ENCODE measurements around the gene HEATR3.
A peak's percentile ranks its signal among the peaks of the same experiment; 100 is the strongest.

Gene HEATR3

DNA sequence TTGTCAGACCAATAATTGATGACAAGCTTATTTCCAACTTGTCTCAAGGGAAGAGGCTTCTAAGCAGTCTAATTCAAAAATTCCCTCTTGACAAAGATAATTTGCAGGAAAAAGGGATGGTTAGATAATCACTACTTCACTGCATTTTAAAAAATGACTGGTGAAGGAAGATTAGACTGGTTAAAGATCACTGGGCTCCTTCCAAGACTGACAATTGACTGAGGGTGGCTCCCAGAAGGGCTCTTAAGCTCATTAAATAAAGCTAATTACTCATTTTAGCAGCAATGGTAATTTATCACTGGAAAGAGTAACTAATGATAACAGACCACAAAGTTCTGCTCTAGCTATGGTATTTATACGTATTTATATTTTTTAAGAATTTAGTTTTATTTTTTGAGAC is 4.4 kb upstream of the HEATR3 start:
- Histone ChIP-seq H3K23ac (ENCODE audit: low read length in 2 of 2) (no peak overlapping the region), H2BK120ac (ENCODE audit: low read depth, low read length) (no peak overlapping the region), H3K4me1 (ENCODE audit: control insufficient read depth, insufficient read depth, low read depth, low read length) (peaks cover 2% of the 10 kb centered on the region), H2BK15ac (ENCODE audit: low read depth, poor library complexity, severe bottlenecking) (no peak overlapping the region), H4K91ac (ENCODE audit: low read length) (no peak overlapping the region), H3K36me3 (ENCODE audit: control insufficient read depth in 1 of 2, insufficient read depth in 2 of 2, low read depth in 1 of 2, low read length in 2 of 2) (no peaks in the 10 kb centered on the region), H3K79me1 (replicated peaks; ENCODE audit: low read length, poor library complexity, severe bottlenecking) (no peaks in the 10 kb centered on the region), H3K27me3 (ENCODE audit: control insufficient read depth in 1 of 2, insufficient read depth in 1 of 2, low read length in 2 of 2) (peaks cover 0 to 3% of the 10 kb centered on the region in 2 experiments), H2BK5ac (ENCODE audit: low read depth, low read length, poor library complexity, severe bottlenecking) (no peak overlapping the region), H2BK12ac (ENCODE audit: low read length in 2 of 2) (no peak overlapping the region), H3K4me2 (ENCODE audit: low read length, poor library complexity, severe bottlenecking) (no peak overlapping the region), H2AFZ (ENCODE audit: low read depth, low read length) (no peak overlapping the region), H2AK5ac (ENCODE audit: low read length, severe bottlenecking) (no peak overlapping the region), H3K4ac (ENCODE audit: low read depth in 1 of 2, low read length in 2 of 2) (no peak overlapping the region), H3K4me3 (ENCODE audit: insufficient read depth in 1 of 2, low read depth in 1 of 2, low read length in 2 of 2) (no peak overlapping the region), H3K14ac (ENCODE audit: low read length in 2 of 2) (no peak overlapping the region), H4K8ac (ENCODE audit: low read length) (no peak overlapping the region), H3K9me3 (ENCODE audit: control insufficient read depth, low read length) (no peaks in the 10 kb centered on the region), H3K18ac (ENCODE audit: low read depth in 1 of 2, low read length in 2 of 2) (no peak overlapping the region), H3K9ac (ENCODE audit: low read length) (no peak overlapping the region), H3K27ac (ENCODE audit: low read length, poor library complexity, severe bottlenecking) (no peak overlapping the region)
- no peak for DNase-seq
- WGBS, result no CpG with 5 or more reads among the region's 1 CpG

- Histone ChIP-seq H3K9me3 (ENCODE audit: control insufficient read depth, low read length) (no peaks in the 10 kb centered on the region), H3K27me3 (ENCODE audit: control insufficient read depth in 1 of 2, insufficient read depth in 1 of 2, low read length in 2 of 2) (no peaks in the 10 kb centered on the region), H3K4me1 (ENCODE audit: control insufficient read depth, insufficient read depth, low read depth, low read length) (peaks cover 14% of the 10 kb centered on the region), H3K18ac (ENCODE audit: low read depth in 1 of 2, low read length in 2 of 2) (peak overlapping the region; percentile 35 to 42), H3K14ac (ENCODE audit: low read length in 2 of 2) (no peak overlapping the region), H3K36me3 (ENCODE audit: control insufficient read depth in 1 of 2, insufficient read depth in 2 of 2, low read depth in 1 of 2, low read length in 2 of 2) (peaks cover 1 to 12% of the 10 kb centered on the region in 2 experiments), H3K4me2 (ENCODE audit: low read length, poor library complexity, severe bottlenecking) (peak overlapping the region; percentile 35), H2BK5ac (ENCODE audit: low read depth, low read length, poor library complexity, severe bottlenecking) (no peak overlapping the region), H3K4ac (ENCODE audit: low read depth in 1 of 2, low read length in 2 of 2) (no peak overlapping the region), H4K8ac (ENCODE audit: low read length) (peak overlapping the region; percentile 52), H4K91ac (ENCODE audit: low read length) (no peak overlapping the region), H3K9ac (ENCODE audit: low read length) (peak overlapping the region; percentile 62), H2BK15ac (ENCODE audit: low read depth, poor library complexity, severe bottlenecking) (no peak overlapping the region), H3K27ac (ENCODE audit: low read length, poor library complexity, severe bottlenecking) (no peak overlapping the region), H2BK12ac (ENCODE audit: low read length in 2 of 2) (no peak overlapping the region), H2AFZ (ENCODE audit: low read depth, low read length) (no peak overlapping the region), H2AK5ac (ENCODE audit: low read length, severe bottlenecking) (no peak overlapping the region), H3K4me3 (ENCODE audit: insufficient read depth in 1 of 2, low read depth in 1 of 2, low read length in 2 of 2) (peak overlapping the region in 1 of 2 experiments; percentile 95), H3K79me1 (replicated peaks; ENCODE audit: low read length, poor library complexity, severe bottlenecking) (peaks cover 9% of the 10 kb centered on the region), H3K23ac (ENCODE audit: low read length in 2 of 2) (no peak overlapping the region), H2BK120ac (ENCODE audit: low read depth, low read length) (no peak overlapping the region)
- 94% methylated on average over 4 of the region's 8 CpGs for WGBS
- DNase-seq, result no peak
Measured at GRCh38 chr16:50065241-50065623, 538 bp upstream of the HEATR3 start.

- DNase-seq, result no peak
- peak overlapping the region; percentile 24 for H3K27ac ChIP-seq (ENCODE audit: low read length, poor library complexity, severe bottlenecking)
- H2AFZ ChIP-seq (ENCODE audit: low read depth, low read length), result peak overlapping the region; percentile 95
- H3K9me3 ChIP-seq (ENCODE audit: control insufficient read depth, low read length), result no peaks in the 10 kb centered on the region
- H3K4me2 ChIP-seq (ENCODE audit: low read length, poor library complexity, severe bottlenecking), result peak overlapping the region; percentile 97
- no peak overlapping the region for H2BK5ac ChIP-seq (ENCODE audit: low read depth, low read length, poor library complexity, severe bottlenecking)
- no peak overlapping the region for H2BK15ac ChIP-seq (ENCODE audit: low read depth, poor library complexity, severe bottlenecking)
- H3K36me3 ChIP-seq (ENCODE audit: control insufficient read depth in 1 of 2, insufficient read depth in 2 of 2, low read depth in 1 of 2, low read length in 2 of 2), result peaks cover 8 to 25% of the 10 kb centered on the region in 2 experiments
- peaks cover 14% of the 10 kb centered on the region for H3K4me1 ChIP-seq (ENCODE audit: control insufficient read depth, insufficient read depth, low read depth, low read length)
- H3K4ac ChIP-seq (ENCODE audit: low read depth in 1 of 2, low read length in 2 of 2), result peak overlapping the region in 1 of 2 experiments; percentile 88
- H3K79me1 ChIP-seq (replicated peaks; ENCODE audit: low read length, poor library complexity, severe bottlenecking), result peaks cover 14% of the 10 kb centered on the region
- no peaks in the 10 kb centered on the region for H3K27me3 ChIP-seq (ENCODE audit: control insufficient read depth in 1 of 2, insufficient read depth in 1 of 2, low read length in 2 of 2)
- peak overlapping the region; percentile 90 for H3K9ac ChIP-seq (ENCODE audit: low read length)
- no peak overlapping the region for H4K91ac ChIP-seq (ENCODE audit: low read length)
- H3K23ac ChIP-seq (ENCODE audit: low read length in 2 of 2), result peak overlapping the region in 1 of 2 experiments; percentile 59
- H3K14ac ChIP-seq (ENCODE audit: low read length in 2 of 2), result peak overlapping the region in 1 of 2 experiments; percentile 97
- WGBS, result 30% methylated on average over 30 of the region's 34 CpGs
- peak overlapping the region in 1 of 2 experiments; percentile 54 for H2BK12ac ChIP-seq (ENCODE audit: low read length in 2 of 2)
- peak overlapping the region; percentile 84 to 95 for H3K4me3 ChIP-seq (ENCODE audit: insufficient read depth in 1 of 2, low read depth in 1 of 2, low read length in 2 of 2)
- peak overlapping the region; percentile 78 for H4K8ac ChIP-seq (ENCODE audit: low read length)
- no peak overlapping the region for H2AK5ac ChIP-seq (ENCODE audit: low read length, severe bottlenecking)
- H3K18ac ChIP-seq (ENCODE audit: low read depth in 1 of 2, low read length in 2 of 2), result peak overlapping the region in 1 of 2 experiments; percentile 89
- H2BK120ac ChIP-seq (ENCODE audit: low read depth, low read length), result no peak overlapping the region
Measured at GRCh38 chr16:50066482-50067289, 916 bp downstream of the HEATR3 start.

- DNase-seq, result peak; percentile 79
- Histone ChIP-seq H3K27me3 (ENCODE audit: control insufficient read depth in 1 of 2, insufficient read depth in 1 of 2, low read length in 2 of 2) (no peaks in the 10 kb centered on the region), H4K8ac (ENCODE audit: low read length) (no peak overlapping the region), H3K79me1 (replicated peaks; ENCODE audit: low read length, poor library complexity, severe bottlenecking) (peaks cover 14% of the 10 kb centered on the region), H3K9ac (ENCODE audit: low read length) (peak overlapping the region; percentile 90), H2BK12ac (ENCODE audit: low read length in 2 of 2) (no peak overlapping the region), H2AK5ac (ENCODE audit: low read length, severe bottlenecking) (no peak overlapping the region), H3K4me3 (ENCODE audit: insufficient read depth in 1 of 2, low read depth in 1 of 2, low read length in 2 of 2) (peak overlapping the region in 1 of 2 experiments; percentile 95), H3K14ac (ENCODE audit: low read length in 2 of 2) (no peak overlapping the region), H3K4me1 (ENCODE audit: control insufficient read depth, insufficient read depth, low read depth, low read length) (peaks cover 14% of the 10 kb centered on the region), H3K27ac (ENCODE audit: low read length, poor library complexity, severe bottlenecking) (no peak overlapping the region), H3K18ac (ENCODE audit: low read depth in 1 of 2, low read length in 2 of 2) (no peak overlapping the region), H2BK5ac (ENCODE audit: low read depth, low read length, poor library complexity, severe bottlenecking) (no peak overlapping the region), H2BK15ac (ENCODE audit: low read depth, poor library complexity, severe bottlenecking) (no peak overlapping the region), H2BK120ac (ENCODE audit: low read depth, low read length) (no peak overlapping the region), H3K9me3 (ENCODE audit: control insufficient read depth, low read length) (no peaks in the 10 kb centered on the region), H2AFZ (ENCODE audit: low read depth, low read length) (no peak overlapping the region), H3K4ac (ENCODE audit: low read depth in 1 of 2, low read length in 2 of 2) (no peak overlapping the region), H3K36me3 (ENCODE audit: control insufficient read depth in 1 of 2, insufficient read depth in 2 of 2, low read depth in 1 of 2, low read length in 2 of 2) (peaks cover 8 to 30% of the 10 kb centered on the region in 2 experiments), H3K23ac (ENCODE audit: low read length in 2 of 2) (no peak overlapping the region), H3K4me2 (ENCODE audit: low read length, poor library complexity, severe bottlenecking) (peak overlapping the region; percentile 2), H4K91ac (ENCODE audit: low read length) (no peak overlapping the region)
- whole genome bisulfite sequencing, result 29% methylated on average over 3 of the region's 3 CpGs
Measured at GRCh38 chr16:50067290-50067853, 1.6 kb downstream of the HEATR3 start.
